Neural progenitor cell (in vitro differentiated cells): Measurements from ENCODE around the gene EFCC1.

Source experiments
- EZH2 ChIP-seq: fragments of 200-600 bp; sonication (generic); IDR thresholded peaks from 2 replicates; pipeline ENCODE4 v1.6.1; 2017; ENCODE audit warnings: antibody characterized with exemption, mild to moderate bottlenecking, moderate library complexity
- TF ChIP-seq, protein P1 (sequence below): fragments of 200-600 bp; sonication (generic); IDR thresholded peaks from 2 replicates; pipeline ENCODE4 v1.5.1; 2017; ENCODE audit warnings: antibody characterized with exemption, mild to moderate bottlenecking

DNA sequence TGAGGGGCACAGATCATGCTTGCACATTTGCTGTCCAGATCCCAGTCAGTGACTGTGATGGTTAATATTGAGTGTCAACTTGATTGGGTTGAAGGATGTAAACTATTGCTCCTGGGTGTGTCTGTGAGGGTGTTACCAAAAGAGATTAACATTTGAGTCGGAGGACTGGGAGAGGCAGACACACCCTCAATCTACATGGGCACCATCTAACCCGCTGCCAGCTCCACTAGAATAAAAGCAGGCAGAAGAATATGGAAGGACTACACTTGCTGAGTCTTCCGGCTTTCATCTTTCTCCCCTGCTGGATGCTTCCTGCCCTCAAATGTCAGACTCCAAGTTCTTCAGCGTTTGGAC lies 64.6 kb downstream of the EFCC1 start:
- TF ChIP-seq, protein P1, sequence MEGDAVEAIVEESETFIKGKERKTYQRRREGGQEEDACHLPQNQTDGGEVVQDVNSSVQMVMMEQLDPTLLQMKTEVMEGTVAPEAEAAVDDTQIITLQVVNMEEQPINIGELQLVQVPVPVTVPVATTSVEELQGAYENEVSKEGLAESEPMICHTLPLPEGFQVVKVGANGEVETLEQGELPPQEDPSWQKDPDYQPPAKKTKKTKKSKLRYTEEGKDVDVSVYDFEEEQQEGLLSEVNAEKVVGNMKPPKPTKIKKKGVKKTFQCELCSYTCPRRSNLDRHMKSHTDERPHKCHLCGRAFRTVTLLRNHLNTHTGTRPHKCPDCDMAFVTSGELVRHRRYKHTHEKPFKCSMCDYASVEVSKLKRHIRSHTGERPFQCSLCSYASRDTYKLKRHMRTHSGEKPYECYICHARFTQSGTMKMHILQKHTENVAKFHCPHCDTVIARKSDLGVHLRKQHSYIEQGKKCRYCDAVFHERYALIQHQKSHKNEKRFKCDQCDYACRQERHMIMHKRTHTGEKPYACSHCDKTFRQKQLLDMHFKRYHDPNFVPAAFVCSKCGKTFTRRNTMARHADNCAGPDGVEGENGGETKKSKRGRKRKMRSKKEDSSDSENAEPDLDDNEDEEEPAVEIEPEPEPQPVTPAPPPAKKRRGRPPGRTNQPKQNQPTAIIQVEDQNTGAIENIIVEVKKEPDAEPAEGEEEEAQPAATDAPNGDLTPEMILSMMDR = no peak
- no peak for TF ChIP-seq EZH2
